GM21381 (cell line): ENCODE measurements around the gene RNF6.

Source experiments
- ATAC-seq: cut with Tn5 transposase; IDR thresholded peaks from one replicate; pipeline ENCODE4 v1.9.1; 2021; ENCODE audit warnings: mild to moderate bottlenecking, moderate library complexity; ENCODE audit not compliant: unreplicated experiment

RNF6 gene

DNA sequence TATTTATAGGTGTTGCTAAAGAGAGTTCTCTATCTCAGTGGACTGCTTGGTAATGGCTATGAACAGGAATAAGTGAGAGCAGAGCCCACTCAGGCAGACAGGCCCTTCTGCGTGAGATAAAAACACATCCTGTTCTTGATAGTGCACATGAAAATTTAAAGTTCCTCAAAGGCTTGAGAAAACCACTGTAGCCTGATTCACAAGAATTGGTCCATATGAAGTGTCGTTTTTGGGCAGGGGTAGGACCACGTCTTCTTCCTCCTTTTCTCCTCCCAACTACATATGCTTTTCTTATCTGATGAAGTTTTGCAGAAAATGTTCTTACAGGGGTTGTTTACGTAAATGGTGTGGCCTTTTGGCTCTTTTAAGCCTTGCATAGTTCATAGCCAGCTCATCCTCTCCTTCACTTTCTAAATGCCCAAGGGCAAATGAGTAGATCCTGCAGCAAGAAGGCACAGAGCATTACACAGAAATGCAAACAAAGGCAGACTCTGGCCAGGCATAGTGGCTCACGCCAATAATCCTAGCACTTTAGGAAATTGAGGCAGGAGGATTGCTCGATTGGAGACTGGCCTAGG lies 53.8 kb downstream of the RNF6 start:
- ATAC-seq, result no peak

DNA sequence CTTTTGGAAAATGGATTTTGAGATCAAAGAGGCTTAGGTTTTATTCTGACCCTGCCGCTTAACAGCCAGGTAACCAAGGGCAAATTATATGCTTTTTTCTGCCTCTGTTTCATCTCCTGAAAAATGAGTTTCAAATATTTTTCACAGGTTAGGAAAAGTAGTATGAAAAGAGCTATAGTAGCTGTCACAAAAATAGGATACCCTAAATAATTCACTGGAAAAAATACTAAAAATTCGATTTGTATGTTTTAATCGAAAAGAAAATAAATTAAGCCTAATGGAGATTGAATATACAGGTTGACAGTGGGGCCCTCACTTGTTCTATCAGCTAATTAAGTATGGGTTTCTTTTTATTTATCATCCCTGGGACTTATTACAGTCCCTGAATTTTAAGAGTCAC lies 58.3 kb downstream of the RNF6 start:
- no peak for ATAC-seq
